22Rv1 (cell line): Measurements from ENCODE around the gene ZNF526.

Experiments
- H3K27ac ChIP-seq: fragments of 450-650 bp; 2 replicates; pipeline ENCODE4 v1.5.1; 2017
- CTCF ChIP-seq: fragments of 450-650 bp; IDR thresholded peaks from 2 replicates; pipeline ENCODE4 v1.5.1; 2017; ENCODE audit warnings: mild to moderate bottlenecking
- ZFX ChIP-seq: fragments of 450-650 bp; IDR thresholded peaks from 2 replicates; pipeline ENCODE4 v1.6.1; 2017; ENCODE audit warnings: antibody characterized with exemption, borderline replicate concordance

The ZNF526 gene

GRCh38 chr19:42275517-42275916, 55.4 kb downstream of the ZNF526 start:
- no peak for TF ChIP-seq ZFX
- TF ChIP-seq CTCF, result no peak
- no peak overlapping the region for H3K27ac ChIP-seq

GRCh38 chr19:42276284-42276683, 56.2 kb downstream of the ZNF526 start:
- H3K27ac ChIP-seq, result no peak overlapping the region
- TF ChIP-seq CTCF (no peak), ZFX (no peak)

- no peak for TF ChIP-seq CTCF
- TF ChIP-seq ZFX, result no peak
- peak overlapping the region; percentile 89; the same call in 1 of the 2 replicates for H3K27ac ChIP-seq
Observed at GRCh38 chr19:42276821-42277220, 56.7 kb downstream of the ZNF526 start.
